HG03103 (cell line): ENCODE results near the gene CRAMP1.

Experiments used
- ATAC-seq: cut with Tn5 transposase; IDR thresholded peaks from one replicate; pipeline ENCODE4 v1.9.1; 2021; ENCODE audit warnings: low read depth; ENCODE audit not compliant: unreplicated experiment

CRAMP1 gene

GRCh38 chr16:1655909-1656807, 44.0 kb downstream of the CRAMP1 start:
- ATAC-seq: no peak

- ATAC-seq: no peak
Observed at GRCh38 chr16:1656808-1657617, 44.9 kb downstream of the CRAMP1 start.

GRCh38 chr16:1657841-1658240, 45.7 kb downstream of the CRAMP1 start:
- ATAC-seq: no peak

- ATAC-seq: no peak
Observed at GRCh38 chr16:1659031-1659430, 46.9 kb downstream of the CRAMP1 start.

- ATAC-seq: no peak
Observed at GRCh38 chr16:1661826-1662225, 49.7 kb downstream of the CRAMP1 start.

- no peak for ATAC-seq
Observed at GRCh38 chr16:1662543-1662942, 50.4 kb downstream of the CRAMP1 start.

GRCh38 chr16:1665829-1666228, 53.7 kb downstream of the CRAMP1 start:
- no peak for ATAC-seq

GRCh38 chr16:1666316-1666715, 54.2 kb downstream of the CRAMP1 start:
- no peak for ATAC-seq

- ATAC-seq: no peak
Observed at GRCh38 chr16:1667271-1667670, 55.1 kb downstream of the CRAMP1 start.

- no peak for ATAC-seq
Observed at GRCh38 chr16:1667916-1668315, 55.8 kb downstream of the CRAMP1 start.

- no peak for ATAC-seq
Observed at GRCh38 chr16:1668612-1669319, 56.6 kb downstream of the CRAMP1 start.

- no peak for ATAC-seq
Observed at GRCh38 chr16:1669698-1670097, 57.5 kb downstream of the CRAMP1 start.

- ATAC-seq: no peak
Observed at GRCh38 chr16:1670371-1670770, 58.2 kb downstream of the CRAMP1 start.

- ATAC-seq: no peak
Observed at GRCh38 chr16:1670866-1671265, 58.7 kb downstream of the CRAMP1 start.

GRCh38 chr16:1673424-1674151, 61.4 kb downstream of the CRAMP1 start:
- ATAC-seq: no peak

GRCh38 chr16:1674306-1674705, 62.1 kb downstream of the CRAMP1 start:
- ATAC-seq: no peak

GRCh38 chr16:1674751-1675664, 62.8 kb downstream of the CRAMP1 start:
- no peak for ATAC-seq

GRCh38 chr16:1676661-1677060, 64.5 kb downstream of the CRAMP1 start:
- no peak for ATAC-seq

- ATAC-seq: no peak
Observed at GRCh38 chr16:1677339-1677738, 65.2 kb downstream of the CRAMP1 start.
